ENCODE results near the gene BTBD1.
A peak's percentile ranks its signal among the peaks of the same experiment; 100 is the strongest.
"Not testable (repeated sequence)": the region's sequence is repeated elsewhere in the genome, so short reads cannot be mapped to it uniquely, and the experiment has no call there.

Gene BTBD1

DNA sequence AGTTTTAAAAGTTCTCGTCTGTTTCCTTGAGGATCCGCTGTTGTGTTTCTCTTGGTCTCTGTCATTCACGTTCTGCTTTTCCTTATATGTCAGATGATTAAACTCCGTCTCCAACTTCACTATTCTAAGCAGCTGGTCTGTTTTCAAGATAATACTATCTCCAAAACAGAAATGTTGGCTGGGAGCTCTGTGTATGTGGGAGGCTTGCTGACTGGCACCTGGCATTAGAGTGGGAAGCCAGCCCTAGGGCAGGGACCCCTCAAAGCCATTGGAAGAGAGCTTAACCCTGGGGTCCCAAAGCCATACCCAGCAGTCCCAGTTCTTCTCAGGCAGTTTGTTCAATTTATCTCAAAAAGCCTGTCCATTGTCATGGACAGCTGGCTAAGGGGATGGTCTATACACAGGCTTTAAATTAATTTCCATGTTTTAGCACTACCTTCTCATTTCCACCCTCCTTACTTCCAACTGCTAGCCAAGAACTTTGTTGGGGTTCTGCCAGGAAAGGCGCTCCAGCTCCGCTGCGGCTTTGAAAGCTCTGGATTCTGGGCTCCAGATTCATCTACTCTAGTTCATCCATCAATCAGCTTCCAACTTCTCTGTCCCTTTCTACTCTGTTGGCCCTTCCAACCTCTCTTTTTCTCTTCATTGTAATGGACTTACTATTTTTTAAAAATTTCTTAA lies 9.2 kb downstream of the BTBD1 start:
- no peak for DNase-seq (ENCODE audit: low read depth)

DNA sequence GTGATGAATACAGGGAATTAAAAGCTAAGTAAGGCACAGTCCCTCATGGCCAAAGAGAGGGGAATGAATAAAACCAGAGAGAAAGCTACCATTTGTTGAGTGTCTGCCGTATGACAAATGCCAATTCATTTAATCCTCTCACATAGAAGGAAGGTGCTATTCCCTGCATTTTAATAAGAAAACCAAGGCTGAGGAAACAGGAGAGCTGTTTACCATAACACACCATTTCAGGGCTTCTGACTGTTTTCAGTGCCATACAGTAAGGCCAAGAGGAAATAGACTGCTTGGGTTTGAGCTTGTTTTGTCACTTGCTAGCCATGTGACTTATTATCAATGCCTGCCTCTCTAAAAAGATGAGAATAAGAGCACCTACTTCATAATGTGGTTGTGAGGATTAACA lies 10.1 kb downstream of the BTBD1 start:
- DNase-seq (ENCODE audit: low read depth): no peak

- no peak for DNase-seq (ENCODE audit: low read depth)
Measured at GRCh38 chr15:83053151-83053550, 13.9 kb downstream of the BTBD1 start.

DNA sequence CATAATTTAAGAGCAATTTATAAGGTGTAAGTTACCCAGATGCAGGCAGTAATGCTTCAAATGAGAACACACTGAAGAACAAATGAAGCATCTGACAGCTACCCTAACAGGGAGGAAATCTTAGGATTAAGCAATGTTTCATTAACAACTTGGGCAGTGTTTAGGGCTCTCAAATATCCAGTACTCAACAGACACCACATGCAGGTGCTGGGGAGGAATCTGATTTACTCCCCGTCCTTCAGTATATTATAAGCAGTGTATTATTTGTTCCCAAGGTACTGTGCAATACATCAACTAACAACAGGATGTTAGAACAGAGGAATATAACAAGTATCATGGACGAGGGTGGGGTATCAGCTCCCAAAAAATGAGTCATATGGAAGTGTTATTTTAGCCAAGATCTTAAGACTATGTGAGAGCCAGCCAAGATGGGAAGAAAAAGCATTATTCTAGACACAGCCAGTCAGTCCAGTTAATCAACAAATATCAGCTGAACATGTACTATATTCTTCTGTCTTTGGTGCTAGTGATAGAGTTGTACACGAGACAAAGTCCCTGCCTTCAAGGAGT lies 20.4 kb downstream of the BTBD1 start:
- DNase-seq (ENCODE audit: low read depth): peak; percentile 49

DNA sequence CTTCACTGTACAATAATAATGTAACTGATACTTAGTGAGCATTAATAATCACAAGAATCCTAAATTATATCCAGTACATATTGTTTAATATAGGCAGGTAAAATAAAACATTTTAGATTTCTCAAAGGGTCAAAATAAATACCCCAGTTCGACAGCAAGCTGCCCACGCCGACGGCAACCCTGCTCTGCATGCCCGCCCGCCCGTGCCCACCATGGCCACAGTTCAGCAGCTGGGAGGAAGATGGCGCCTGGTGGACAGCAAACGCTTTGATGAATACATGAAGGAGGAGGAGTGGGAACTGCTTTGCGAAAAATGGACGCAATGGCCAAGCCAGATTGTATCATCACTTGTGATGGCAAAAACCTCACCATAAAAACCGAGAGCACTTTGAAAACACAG lies 22.9 kb downstream of the BTBD1 start:
- no peak for DNase-seq (ENCODE audit: low read depth)

- DNase-seq (ENCODE audit: low read depth): no peak
Measured at GRCh38 chr15:83039206-83039605, 27.8 kb downstream of the BTBD1 start.

DNA sequence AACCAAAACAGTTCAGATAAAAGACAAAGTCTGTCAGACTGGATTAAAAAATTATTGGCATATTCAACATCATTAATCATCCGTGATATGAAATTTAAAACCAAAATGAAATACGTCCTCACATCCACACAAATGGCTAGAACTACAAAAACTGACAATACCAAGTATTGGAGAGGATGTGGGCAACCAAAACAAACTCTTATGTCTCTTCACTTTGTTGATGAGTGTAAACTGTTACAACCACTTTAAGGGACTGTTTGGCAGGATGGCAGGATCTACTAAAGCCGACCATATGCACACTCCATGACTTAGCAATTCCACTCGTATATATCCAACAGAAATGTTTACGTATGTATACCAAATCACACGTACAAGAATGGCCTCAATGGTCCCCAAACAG lies 30.8 kb downstream of the BTBD1 start:
- no peak for DNase-seq (ENCODE audit: low read depth)

GRCh38 chr15:83031234-83031633 lies 35.8 kb downstream of the BTBD1 start:
- not testable (repeated sequence) for DNase-seq (ENCODE audit: low read depth)

DNA sequence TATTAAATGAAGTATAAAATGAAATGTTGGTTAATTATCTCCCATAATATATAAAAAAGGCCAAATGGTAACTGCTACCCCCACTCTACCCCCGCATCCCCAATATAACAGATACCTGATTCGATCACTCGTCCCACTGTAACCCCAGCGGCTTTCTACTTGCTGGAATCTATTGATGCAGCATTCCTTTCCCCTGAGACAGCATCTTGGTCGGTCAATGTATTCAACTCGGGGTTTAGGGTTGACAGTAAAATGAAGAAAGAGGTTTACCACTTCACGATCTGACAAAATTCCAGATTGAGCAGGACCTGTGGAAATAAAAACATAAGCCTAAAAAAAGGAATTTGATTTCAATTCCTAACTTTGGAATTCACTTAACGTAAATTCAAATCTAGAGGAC lies 37.0 kb downstream of the BTBD1 start:
- DNase-seq (ENCODE audit: low read depth): no peak

- no peak for DNase-seq (ENCODE audit: low read depth)
Measured at GRCh38 chr15:83018436-83018835, 48.6 kb downstream of the BTBD1 start.

DNA sequence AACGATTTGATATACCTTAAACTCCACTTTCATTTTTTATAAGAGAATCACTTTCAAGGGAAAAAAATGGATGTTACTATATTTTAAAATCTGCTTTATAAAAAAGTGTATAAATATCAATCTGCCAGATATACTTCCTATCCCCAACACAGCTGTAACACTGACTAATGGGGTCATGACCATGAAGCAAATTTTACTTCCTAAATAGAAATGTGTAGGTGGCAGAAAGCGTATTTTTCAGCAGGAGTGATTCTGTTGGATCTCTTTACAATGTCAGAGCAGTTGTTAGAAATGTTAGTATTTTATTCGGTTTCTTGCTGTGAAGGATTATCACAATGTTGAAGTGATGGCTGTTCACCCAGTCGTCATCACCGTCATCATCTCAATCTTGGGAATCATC lies 50.1 kb downstream of the BTBD1 start:
- no peak for DNase-seq (ENCODE audit: low read depth)

DNA sequence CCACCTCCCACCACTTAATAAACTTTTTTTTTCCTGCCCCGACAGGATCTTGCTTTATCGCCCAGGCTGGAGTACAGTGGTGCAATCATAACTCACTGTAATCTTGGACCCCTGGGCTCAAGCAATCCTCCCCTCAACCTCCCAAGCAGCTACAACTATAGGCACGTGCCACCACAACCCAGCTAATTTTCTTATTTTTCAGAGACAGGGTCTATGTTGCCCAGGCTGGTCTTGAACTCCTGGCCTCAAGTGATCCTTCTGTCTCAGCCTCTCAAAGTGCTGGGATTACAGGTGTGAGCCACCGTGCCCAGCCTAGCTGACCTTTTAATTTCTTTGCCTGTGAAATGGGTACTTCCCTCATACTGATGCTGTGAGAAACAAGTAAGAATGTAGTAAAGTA lies 51.7 kb downstream of the BTBD1 start:
- DNase-seq (ENCODE audit: low read depth): no peak

DNA sequence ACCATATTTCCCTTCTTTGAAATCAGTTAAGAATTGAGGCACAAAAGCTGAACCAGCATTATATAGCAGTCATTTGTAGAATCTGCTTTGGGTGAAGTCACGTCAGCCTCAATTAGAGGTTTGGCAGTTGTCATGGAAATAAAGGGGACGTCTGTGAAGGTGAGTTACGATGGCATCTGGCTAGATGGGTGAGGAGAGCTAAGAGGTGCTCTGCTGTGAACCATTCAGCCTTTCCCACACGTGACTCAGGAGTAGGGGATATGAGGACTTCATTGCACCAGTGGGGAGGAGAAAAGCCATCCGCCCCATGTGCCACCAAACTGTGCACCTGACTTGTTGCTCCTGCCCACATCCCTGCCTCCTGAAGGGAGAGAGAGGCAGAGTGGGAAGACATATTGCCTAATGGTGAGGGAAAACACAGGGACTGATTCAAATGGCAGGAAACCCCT lies 52.8 kb downstream of the BTBD1 start:
- DNase-seq (ENCODE audit: low read depth): no peak

- DNase-seq (ENCODE audit: low read depth): no peak
Measured at GRCh38 chr15:83012636-83013035, 54.4 kb downstream of the BTBD1 start.

DNA sequence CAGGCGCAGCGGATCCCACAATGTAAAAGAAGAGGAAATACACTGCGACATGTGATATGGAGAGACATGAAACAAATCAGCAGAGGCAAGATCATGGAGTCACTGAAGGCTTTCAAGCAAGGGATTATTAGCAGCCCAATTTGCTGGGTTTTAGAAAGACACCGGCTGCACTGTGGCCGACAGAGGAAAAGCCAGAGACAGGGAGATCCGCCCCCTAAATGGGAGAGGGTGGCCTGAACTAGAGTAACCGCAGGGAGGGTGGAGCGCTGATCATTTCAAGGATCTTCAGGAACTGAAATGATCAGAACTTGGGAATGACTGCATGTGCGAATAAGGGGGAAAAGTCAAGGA lies 55.0 kb downstream of the BTBD1 start:
- DNase-seq (ENCODE audit: low read depth): no peak

DNA sequence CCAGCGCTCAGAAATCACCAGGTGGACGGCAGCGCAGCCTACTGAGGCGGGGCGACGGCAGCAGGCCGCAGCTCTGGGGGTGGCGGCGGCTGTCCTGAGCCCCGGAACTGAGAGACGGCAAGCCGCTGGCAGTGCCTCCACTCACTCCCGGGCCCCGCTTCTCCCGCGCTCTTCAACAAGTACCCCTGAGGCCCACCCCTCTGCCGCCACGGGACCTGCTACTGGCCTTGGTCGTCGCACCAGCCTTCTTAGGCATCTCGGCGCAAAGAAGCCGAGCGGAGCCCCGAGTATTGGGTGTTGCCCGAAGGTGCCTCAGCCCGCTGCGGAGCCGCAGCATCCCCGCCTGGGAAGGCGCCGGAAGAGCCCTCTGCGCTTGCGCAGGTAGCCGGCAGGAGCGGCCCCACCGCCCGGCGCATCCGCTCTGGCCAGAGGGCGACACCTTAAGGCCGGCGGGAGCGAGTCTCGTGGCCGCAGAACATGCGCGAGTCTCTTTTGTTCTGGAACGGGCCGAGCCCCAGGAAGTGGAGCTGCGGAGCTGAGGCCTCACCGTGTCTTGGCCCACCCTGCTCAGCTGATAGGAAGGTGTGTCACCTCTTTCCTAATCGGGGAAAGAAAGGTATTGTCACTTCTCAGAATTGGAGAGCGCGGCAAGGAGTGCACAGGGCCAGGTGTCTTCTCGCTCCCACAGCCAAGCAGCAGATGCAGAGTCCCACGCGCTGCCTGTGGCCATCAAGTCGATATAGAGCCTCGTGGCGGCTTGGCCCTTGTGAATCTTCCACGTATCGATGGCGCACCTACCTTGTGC lies 55.6 kb downstream of the BTBD1 start, which contains the start of gene C15orf40:
Gene C15orf40, minus strand, starts transcription at position 369 of the 805 bp plus-strand sequence. Its CDS starts 32 bp downstream, at position 337.
- peak; percentile 84 for DNase-seq (ENCODE audit: low read depth)

GRCh38 chr15:83010709-83011270 lies 56.3 kb downstream of the BTBD1 start:
- DNase-seq (ENCODE audit: low read depth): peak; percentile 72

GRCh38 chr15:83000672-83001031 lies 66.4 kb downstream of the BTBD1 start:
- not testable (repeated sequence) for DNase-seq (ENCODE audit: low read depth)

DNA sequence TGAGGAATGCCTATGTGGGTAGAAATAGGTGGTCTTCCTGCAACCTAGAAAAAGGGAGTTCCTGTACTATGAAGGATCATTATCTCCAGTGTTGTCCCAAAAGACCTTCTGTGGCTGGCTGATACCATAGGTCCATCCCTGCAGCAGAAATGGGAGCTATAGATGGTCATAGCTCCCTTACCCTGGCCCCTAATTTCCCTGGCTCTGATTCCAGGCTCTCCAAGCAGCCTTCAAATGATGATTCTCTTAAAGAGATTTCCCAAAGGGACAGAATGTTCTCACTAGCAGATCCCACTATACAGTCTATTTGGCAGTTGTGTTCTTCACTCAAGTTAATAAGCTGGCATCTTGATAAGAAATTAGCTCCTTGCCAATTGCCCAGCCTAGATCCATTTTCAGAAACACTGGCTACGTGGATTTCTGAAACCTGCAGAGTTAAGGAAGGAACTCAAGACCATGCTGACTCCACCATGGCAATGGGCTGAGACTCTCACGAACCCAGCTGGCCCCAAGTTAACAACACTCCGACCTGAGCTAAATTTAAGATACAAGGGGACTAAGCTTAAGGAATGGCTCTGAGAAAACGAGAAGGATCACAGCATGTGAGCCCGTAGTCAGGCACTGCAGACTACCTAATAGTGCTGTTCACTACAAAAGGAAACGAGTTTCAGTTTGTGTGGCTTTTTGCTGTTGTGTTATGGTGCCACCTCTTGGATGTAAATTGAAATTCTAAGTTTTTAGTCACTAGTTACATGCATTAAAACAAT lies 67.0 kb downstream of the BTBD1 start:
- DNase-seq (ENCODE audit: low read depth): peak; percentile 55

- DNase-seq (ENCODE audit: low read depth): no peak
Measured at GRCh38 chr15:82999426-82999825, 67.6 kb downstream of the BTBD1 start.

DNA sequence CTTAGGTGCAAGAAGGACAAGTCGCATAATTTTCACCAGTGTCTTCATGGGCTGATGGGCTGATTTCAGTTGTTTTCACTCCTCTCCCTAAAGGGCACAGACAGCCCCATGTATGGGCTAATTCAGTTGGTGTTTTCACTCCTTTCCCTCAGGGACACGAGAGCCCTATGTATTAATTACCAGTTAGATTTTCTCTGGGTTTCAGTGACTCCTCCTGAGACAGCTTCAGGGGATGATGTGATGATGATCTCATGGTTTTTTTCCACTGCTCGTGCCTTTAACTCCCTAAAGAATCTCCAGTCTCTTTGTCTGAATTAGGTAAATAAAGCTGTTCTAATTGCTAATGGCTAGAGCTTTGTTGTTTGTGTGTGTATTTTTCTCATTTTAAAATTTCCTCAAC lies 71.1 kb downstream of the BTBD1 start:
- DNase-seq (ENCODE audit: low read depth): no peak

- no peak for DNase-seq (ENCODE audit: low read depth)
Measured at GRCh38 chr15:82995076-82995475, 72.0 kb downstream of the BTBD1 start.

All from fibroblast of the conjunctiva (primary cell).